NK-92 (cell line): ENCODE data around the gene LILRB3.

Source experiments
- DNase-seq: peaks from one replicate; lab custom pipeline; 2025; ENCODE audit not compliant: unreplicated experiment; lab: John Stamatoyannopoulos, UW

LILRB3 gene

DNA sequence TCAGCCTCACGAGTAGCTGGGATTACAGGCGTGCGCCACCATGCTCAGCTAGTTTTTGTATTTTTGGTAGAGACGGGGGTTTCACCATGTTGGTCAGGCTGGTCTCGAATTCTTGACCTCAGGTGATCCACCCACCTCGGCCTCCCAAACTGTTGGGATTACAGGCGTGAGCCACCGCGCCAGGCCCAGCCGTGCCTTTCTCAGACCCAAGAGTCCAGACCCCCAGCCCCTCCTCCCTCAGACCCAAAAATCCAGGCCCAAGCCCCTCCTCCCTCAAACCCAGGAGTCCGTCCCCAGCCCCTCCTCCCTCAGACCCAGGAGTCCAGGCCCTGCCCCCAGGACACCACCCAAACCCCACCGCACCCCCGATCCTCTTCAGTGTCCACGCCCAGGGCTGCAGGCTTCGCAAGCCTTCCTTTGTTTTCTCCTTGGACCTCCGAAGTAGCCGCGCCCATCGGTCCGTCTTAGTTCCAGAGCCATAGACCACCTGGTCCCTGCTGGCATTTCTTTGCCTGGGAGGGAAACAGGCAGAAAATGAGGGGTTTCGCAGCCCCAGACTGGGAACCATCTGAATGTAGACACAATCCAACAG is 53.6 kb downstream of the LILRB3 start:
- DNase-seq, result no peak

DNA sequence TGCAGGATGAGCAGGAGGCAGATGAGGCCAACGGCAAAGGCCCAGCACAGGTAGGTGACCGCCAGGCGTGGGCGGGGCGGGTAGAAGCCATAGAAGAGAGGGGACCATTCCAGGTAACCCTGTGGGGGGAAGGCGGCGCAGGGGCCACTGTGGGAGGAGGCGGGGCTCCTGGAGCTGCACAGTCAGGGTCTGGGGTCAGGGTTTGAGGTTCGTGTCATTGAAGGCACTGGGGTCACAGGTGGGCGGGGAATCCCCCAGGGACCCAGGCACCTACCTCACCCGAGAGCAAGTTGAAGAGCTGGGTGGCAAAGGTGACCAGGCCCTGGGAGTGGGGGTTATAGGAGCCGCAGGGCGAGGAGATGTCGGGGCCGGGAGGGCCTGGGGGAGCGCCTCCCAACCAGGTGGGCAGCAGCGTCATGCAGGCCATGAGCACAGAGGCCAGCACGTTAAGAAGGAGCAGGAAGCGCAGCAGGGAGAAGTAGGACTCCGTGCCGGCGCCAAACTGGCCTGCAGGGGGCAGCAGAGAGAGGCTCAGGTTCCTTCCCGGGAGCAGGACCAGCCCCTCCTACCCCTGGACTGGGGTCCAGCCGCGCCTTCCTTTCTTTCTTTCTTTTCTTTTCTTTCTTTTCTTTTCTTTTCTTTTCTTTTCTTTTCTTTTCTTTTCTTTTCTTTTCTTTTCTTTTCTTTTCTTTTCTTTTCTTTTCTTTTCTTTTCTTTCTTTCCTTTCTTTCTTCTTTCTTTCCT is 54.5 kb downstream of the LILRB3 start:
- DNase-seq, result peak; percentile 16
